GM12878 (cell line): Measurements from ENCODE around the gene FBXL16.

Source experiments
- MTA2 ChIP-seq: fragments of 450-650 bp; IDR thresholded peaks from 2 replicates; pipeline ENCODE4 v1.6.1; 2016; ENCODE audit warnings: low read depth, mild to moderate bottlenecking, moderate library complexity
- ZBED1 ChIP-seq: IDR thresholded peaks from 2 replicates; pipeline ENCODE4 v1.6.1; 2016; ENCODE audit warnings: borderline replicate concordance

GRCh38 chr16:743794-744500, 38.3 kb upstream of the FBXL16 start:
- TF ChIP-seq MTA2 (no peak), ZBED1 (no peak)
